Neural progenitor cell (in vitro differentiated cells): ENCODE measurements around the gene FAM234B. TPM values are rescaled to one million over a fixed set of nuclear protein-coding genes. Genes with fewer than 3 reads are reported as not detected.
"Not testable (repeated sequence)": the region's sequence is repeated elsewhere in the genome, so short reads cannot be mapped to it uniquely, and the experiment has no call there.

Source experiments
- DNase-seq: peaks from one replicate; pipeline ENCODE4 v3.0.0-alpha.2; 2016; ENCODE audit warnings: low spot score
- H2AFZ ChIP-seq: fragments of 200-600 bp; sonication (generic); replicated peaks from 2 replicates; pipeline ENCODE4 v1.6.1; 2016; ENCODE audit warnings: antibody characterized with exemption
- H3F3A ChIP-seq: fragments of 200-600 bp; sonication (generic); 2 replicates; pipeline ENCODE4 v1.6.1; 2016; ENCODE audit warnings: antibody characterized with exemption, low read depth
- H3K27ac ChIP-seq: fragments of 200-600 bp; sonication (generic); 2 replicates; pipeline ENCODE4 v1.5.1; 2016; ENCODE audit warnings: mild to moderate bottlenecking
- H3K27me3 ChIP-seq: fragments of 200-600 bp; sonication (generic); 2 replicates; pipeline ENCODE4 v1.6.1; 2016; ENCODE audit warnings: mild to moderate bottlenecking, moderate library complexity
- H3K36me3 ChIP-seq: fragments of 200-600 bp; sonication (generic); 2 replicates; pipeline ENCODE4 v1.5.1; 2016
- H3K4me1 ChIP-seq: fragments of 200-600 bp; sonication (generic); 2 replicates; pipeline ENCODE4 v1.6.1; 2016; ENCODE audit warnings: mixed run types
- H3K4me2 ChIP-seq: fragments of 200-600 bp; sonication (generic); 2 replicates; pipeline ENCODE4 v1.6.1; 2016
- H3K4me3 ChIP-seq: fragments of 200-600 bp; sonication (generic); 2 replicates; pipeline ENCODE4 v1.5.1; 2016
- H3K79me2 ChIP-seq: fragments of 200-600 bp; sonication (generic); 2 replicates; pipeline ENCODE4 v1.6.1; 2016; ENCODE audit warnings: low read depth
- H3K9ac ChIP-seq: fragments of 200-600 bp; sonication (generic); 2 replicates; pipeline ENCODE4 v1.6.1; 2016
- H3K9me3 ChIP-seq: fragments of 200-600 bp; sonication (generic); 2 replicates; pipeline ENCODE4 v1.5.1; 2016; ENCODE audit warnings: low read depth
- H4K20me1 ChIP-seq: fragments of 200-600 bp; sonication (generic); 2 replicates; pipeline ENCODE4 v1.6.1; 2016; ENCODE audit warnings: low read depth
- H3K27ac Mint-ChIP-seq: 3 replicates; pipeline ENCODE4 v1.8.0; 2021; ENCODE audit warnings: mixed read lengths
- H3K27me3 Mint-ChIP-seq: 2 replicates; pipeline ENCODE4 v1.8.0; 2022; ENCODE audit warnings: low read depth, mild to moderate bottlenecking, inconsistent platforms, moderate library complexity, mixed read lengths; ENCODE audit not compliant: insufficient read depth
- H3K36me3 Mint-ChIP-seq: 3 replicates; pipeline ENCODE4 v1.8.0; 2021; ENCODE audit warnings: mixed read lengths
- H3K4me1 Mint-ChIP-seq: 3 replicates; pipeline ENCODE4 v1.8.0; 2021; ENCODE audit warnings: mixed read lengths
- H3K4me3 Mint-ChIP-seq: 3 replicates; pipeline ENCODE4 v1.8.0; 2021; ENCODE audit warnings: mild to moderate bottlenecking, moderate library complexity, mixed read lengths
- H3K9me3 Mint-ChIP-seq: 3 replicates; pipeline ENCODE4 v1.8.0; 2020; ENCODE audit warnings: mixed read lengths
- CTCF ChIP-seq: fragments of 200-600 bp; sonication (generic); IDR thresholded peaks from 2 replicates; pipeline ENCODE4 v1.5.1; 2017; ENCODE audit warnings: antibody characterized with exemption, mild to moderate bottlenecking
- EZH2 ChIP-seq: fragments of 200-600 bp; sonication (generic); IDR thresholded peaks from 2 replicates; pipeline ENCODE4 v1.6.1; 2017; ENCODE audit warnings: antibody characterized with exemption, mild to moderate bottlenecking, moderate library complexity
- EZH2phosphoT487 ChIP-seq: fragments of 200-600 bp; sonication (generic); IDR thresholded peaks from 2 replicates; pipeline ENCODE4 v1.6.1; 2017; ENCODE audit warnings: antibody characterized with exemption
- total RNA-seq: library from RNA; depleted of rRNA; stranded (reverse); fragments of >200 nt; gene quantifications from 2 replicates; pipeline ENCODE4 v1.2.3, GENCODE V29; 2015; ENCODE audit warnings: low replicate concordance

Gene FAM234B
- total RNA-seq, 1 donor from 2014 or later: 20.8 TPM

GRCh38 chr12:13052421-13052820, 8.2 kb downstream of the FAM234B start:
- Histone ChIP-seq H3K4me1 (no peaks in the 10 kb centered on the region), H2AFZ (no peak overlapping the region), H3K9me3 (no peaks in the 10 kb centered on the region), H4K20me1 (no peaks in the 10 kb centered on the region), H3F3A (no peaks in the 10 kb centered on the region), H3K27ac (no peak overlapping the region), H3K79me2 (peaks cover 31% of the 10 kb centered on the region), H3K4me3 (no peak overlapping the region), H3K9ac (no peak overlapping the region), H3K27me3 (no peaks in the 10 kb centered on the region), H3K4me2 (no peak overlapping the region), H3K36me3 (peaks cover 5% of the 10 kb centered on the region)
- no peak for TF ChIP-seq EZH2
- no peak for TF ChIP-seq EZH2phosphoT487
- no peak for TF ChIP-seq CTCF
- no peak for DNase-seq
- Mint-ChIP-seq H3K36me3 (peaks cover 25% of the 10 kb centered on the region), H3K4me3 (no peak overlapping the region), H3K27ac (no peak overlapping the region), H3K4me1 (peaks cover 12% of the 10 kb centered on the region), H3K9me3 (peaks cover 17% of the 10 kb centered on the region), H3K27me3 (peaks cover 2% of the 10 kb centered on the region)

- H2AFZ ChIP-seq, H3K9ac ChIP-seq, H3K27ac ChIP-seq, H3K4me3 ChIP-seq, H3F3A ChIP-seq, DNase-seq, H3K36me3 ChIP-seq, H3K27ac Mint-ChIP-seq, H3K4me1 ChIP-seq, H3K27me3 Mint-ChIP-seq, H4K20me1 ChIP-seq, H3K4me2 ChIP-seq, H3K4me3 Mint-ChIP-seq, H3K9me3 ChIP-seq, H3K27me3 ChIP-seq: not testable (repeated sequence)
- Mint-ChIP-seq H3K36me3 (peaks cover 31% of the 10 kb centered on the region), H3K9me3 (peaks cover 17% of the 10 kb centered on the region), H3K4me1 (peaks cover 12% of the 10 kb centered on the region)
- peaks cover 23% of the 10 kb centered on the region for H3K79me2 ChIP-seq
These were observed 9.4 kb downstream of the FAM234B start for GRCh38 chr12:13053617-13054016.

GRCh38 chr12:13060581-13060980, 16.4 kb downstream of the FAM234B start:
- Mint-ChIP-seq H3K4me1 (no peaks in the 10 kb centered on the region), H3K27me3 (peaks cover 2% of the 10 kb centered on the region), H3K9me3 (no peaks in the 10 kb centered on the region), H3K36me3 (peaks cover 42% of the 10 kb centered on the region), H3K27ac (no peak overlapping the region), H3K4me3 (no peak overlapping the region)
- Histone ChIP-seq H3K4me2 (no peak overlapping the region), H3K79me2 (no peaks in the 10 kb centered on the region), H3F3A (no peaks in the 10 kb centered on the region), H3K36me3 (no peaks in the 10 kb centered on the region), H3K4me1 (peaks cover 12% of the 10 kb centered on the region), H3K4me3 (no peak overlapping the region), H3K27ac (no peak overlapping the region), H3K9me3 (no peaks in the 10 kb centered on the region), H2AFZ (no peak overlapping the region), H3K27me3 (no peaks in the 10 kb centered on the region), H4K20me1 (no peaks in the 10 kb centered on the region), H3K9ac (no peak overlapping the region)
- TF ChIP-seq CTCF: no peak
- no peak for DNase-seq

- Histone ChIP-seq H3K79me2 (no peaks in the 10 kb centered on the region), H3F3A (no peaks in the 10 kb centered on the region), H3K27me3 (no peaks in the 10 kb centered on the region), H2AFZ (no peak overlapping the region), H3K27ac (no peak overlapping the region), H3K4me1 (peaks cover 12% of the 10 kb centered on the region), H3K4me2 (no peak overlapping the region), H3K9me3 (no peaks in the 10 kb centered on the region), H3K36me3 (no peaks in the 10 kb centered on the region), H3K9ac (no peak overlapping the region), H3K4me3 (no peak overlapping the region), H4K20me1 (no peaks in the 10 kb centered on the region)
- Mint-ChIP-seq H3K9me3 (no peaks in the 10 kb centered on the region), H3K27ac (no peak overlapping the region), H3K4me3 (no peak overlapping the region), H3K27me3 (no peaks in the 10 kb centered on the region), H3K4me1 (no peaks in the 10 kb centered on the region), H3K36me3 (peaks cover 36% of the 10 kb centered on the region)
- no peak for DNase-seq
- TF ChIP-seq EZH2phosphoT487 (no peak), CTCF (no peak), EZH2 (no peak)
These were observed 17.2 kb downstream of the FAM234B start for GRCh38 chr12:13061377-13061776.
